HG03442 (cell line): Measurements from ENCODE around the gene TAF11L4.
A peak's percentile ranks its signal among the peaks of the same experiment; 100 is the strongest.
"Not testable (repeated sequence)": the region's sequence is repeated elsewhere in the genome, so short reads cannot be mapped to it uniquely, and the experiment has no call there.

Experiments
- ATAC-seq: cut with Tn5 transposase; IDR thresholded peaks from one replicate; pipeline ENCODE4 v1.9.1; 2021; ENCODE audit warnings: mild to moderate bottlenecking, moderate library complexity; ENCODE audit not compliant: unreplicated experiment

The TAF11L4 gene

GRCh38 chr5:17521501-17521900, at the start of gene TAF11L4:
Gene TAF11L4 (plus strand): TSS chr5:17521801.
- ATAC-seq: not testable (repeated sequence)

GRCh38 chr5:17475064-17475463, 46.5 kb upstream of the TAF11L4 start:
- ATAC-seq: peak; percentile 71

GRCh38 chr5:17477043-17477442, 44.6 kb upstream of the TAF11L4 start:
- ATAC-seq: no peak

GRCh38 chr5:17477573-17478265, 43.9 kb upstream of the TAF11L4 start:
- ATAC-seq: no peak

- no peak for ATAC-seq
These were observed 40.2 kb upstream of the TAF11L4 start for GRCh38 chr5:17481378-17481777.

- no peak for ATAC-seq
These were observed 38.8 kb upstream of the TAF11L4 start for GRCh38 chr5:17482790-17483189.

- ATAC-seq: not testable (repeated sequence)
These were observed 35.0 kb upstream of the TAF11L4 start for GRCh38 chr5:17486464-17487173.

- ATAC-seq: no peak
These were observed 34.5 kb upstream of the TAF11L4 start for GRCh38 chr5:17487174-17487512.

GRCh38 chr5:17491257-17491656, 30.3 kb upstream of the TAF11L4 start:
- ATAC-seq: not testable (repeated sequence)

- ATAC-seq: no peak
These were observed 28.8 kb upstream of the TAF11L4 start for GRCh38 chr5:17492770-17493169.

- no peak for ATAC-seq
These were observed 24.2 kb upstream of the TAF11L4 start for GRCh38 chr5:17497446-17497845.

GRCh38 chr5:17497931-17498330, 23.7 kb upstream of the TAF11L4 start, which contains the start of gene TAF11L2:
Gene TAF11L2 (plus strand): TSS chr5:17498231.
- not testable (repeated sequence) for ATAC-seq

GRCh38 chr5:17511775-17512325, 9.8 kb upstream of the TAF11L4 start:
- no peak for ATAC-seq

- not testable (repeated sequence) for ATAC-seq
These were observed 4.1 kb upstream of the TAF11L4 start for GRCh38 chr5:17517526-17517925.

- not testable (repeated sequence) for ATAC-seq
These were observed 3.5 kb upstream of the TAF11L4 start, which contains the start of gene TAF11L3 for GRCh38 chr5:17518067-17518466. Gene TAF11L3 (plus strand): TSS chr5:17518367.

- ATAC-seq: not testable (repeated sequence)
These were observed 2.1 kb upstream of the TAF11L4 start for GRCh38 chr5:17519508-17519907.

- not testable (repeated sequence) for ATAC-seq
These were observed 3.3 kb downstream of the TAF11L4 start, which contains the start of gene TAF11L5 for GRCh38 chr5:17524935-17525334. Gene TAF11L5 (plus strand): TSS chr5:17525235.

GRCh38 chr5:17526504-17526903, 4.9 kb downstream of the TAF11L4 start:
- not testable (repeated sequence) for ATAC-seq

GRCh38 chr5:17528369-17528768, 6.8 kb downstream of the TAF11L4 start, which contains the start of gene TAF11L6:
Gene TAF11L6 (plus strand): TSS chr5:17528669.
- not testable (repeated sequence) for ATAC-seq
